MM.1S (cell line): ENCODE data around the gene ARAP3.

Experiments used
- EZH2 ChIP-seq: fragments of 300-600 bp; sonication (generic); optimal IDR thresholded peaks from 2 replicates; pipeline ENCODE3; 2017; ENCODE audit warnings: low read depth, mild to moderate bottlenecking, antibody characterized with exemption, low read length, mixed read lengths
- EZH2phosphoT487 ChIP-seq: fragments of 300-600 bp; sonication (generic); IDR thresholded peaks from 2 replicates; pipeline ENCODE4 v1.6.1; 2018; ENCODE audit warnings: antibody characterized with exemption, low read length
- TF ChIP-seq, protein P1 (sequence below): fragments of 300-600 bp; sonication (generic); IDR thresholded peaks from 2 replicates; pipeline ENCODE4 v1.5.1; 2016; ENCODE audit warnings: antibody characterized with exemption, low read length, mixed read lengths

DNA sequence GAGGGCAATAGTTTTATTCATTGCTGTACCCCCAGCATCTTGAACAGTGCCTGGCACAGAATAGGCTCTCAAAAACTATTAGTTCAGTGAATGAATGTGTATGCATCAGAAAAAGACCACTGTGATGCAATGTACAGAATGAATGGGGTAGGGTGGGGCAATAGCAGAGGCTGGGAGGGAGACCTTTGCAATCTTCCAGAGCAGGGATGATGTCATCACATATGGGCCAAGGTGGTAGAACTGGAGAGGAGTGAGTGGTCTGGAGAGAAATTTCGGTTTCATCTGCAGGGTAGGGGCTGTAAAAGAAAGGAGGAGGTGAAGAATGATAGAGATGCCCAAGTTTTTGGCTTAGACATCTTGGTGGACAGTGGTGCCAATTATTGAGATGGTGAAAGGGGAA is 23.4 kb upstream of the ARAP3 start:
- TF ChIP-seq, protein P1, sequence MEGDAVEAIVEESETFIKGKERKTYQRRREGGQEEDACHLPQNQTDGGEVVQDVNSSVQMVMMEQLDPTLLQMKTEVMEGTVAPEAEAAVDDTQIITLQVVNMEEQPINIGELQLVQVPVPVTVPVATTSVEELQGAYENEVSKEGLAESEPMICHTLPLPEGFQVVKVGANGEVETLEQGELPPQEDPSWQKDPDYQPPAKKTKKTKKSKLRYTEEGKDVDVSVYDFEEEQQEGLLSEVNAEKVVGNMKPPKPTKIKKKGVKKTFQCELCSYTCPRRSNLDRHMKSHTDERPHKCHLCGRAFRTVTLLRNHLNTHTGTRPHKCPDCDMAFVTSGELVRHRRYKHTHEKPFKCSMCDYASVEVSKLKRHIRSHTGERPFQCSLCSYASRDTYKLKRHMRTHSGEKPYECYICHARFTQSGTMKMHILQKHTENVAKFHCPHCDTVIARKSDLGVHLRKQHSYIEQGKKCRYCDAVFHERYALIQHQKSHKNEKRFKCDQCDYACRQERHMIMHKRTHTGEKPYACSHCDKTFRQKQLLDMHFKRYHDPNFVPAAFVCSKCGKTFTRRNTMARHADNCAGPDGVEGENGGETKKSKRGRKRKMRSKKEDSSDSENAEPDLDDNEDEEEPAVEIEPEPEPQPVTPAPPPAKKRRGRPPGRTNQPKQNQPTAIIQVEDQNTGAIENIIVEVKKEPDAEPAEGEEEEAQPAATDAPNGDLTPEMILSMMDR = no peak
- TF ChIP-seq EZH2 (no peak), EZH2phosphoT487 (no peak)
